Stimulated activated naive CD8-positive, alpha-beta T cell treated with anti-CD3 and anti-CD28 coated beads, Interleukin-15, amount 100 ng/mL, for 72 hours (primary cell): ENCODE data around the gene DYRK4.

ENCODE experiments used
- ATAC-seq: fragments of 150-1000 bp; cut with Tn5 transposase; 2 replicates; pipeline ENCODE4 v1.10.0; 2021; ENCODE audit warnings: mild to moderate bottlenecking, moderate library complexity
- DNase-seq, 2 donors: peaks; one replicate each; pipeline ENCODE4 v3.0.0; 2021 to 2022
- H3K27ac Mint-ChIP-seq, 2 donors: one replicate each; pipeline ENCODE4 v1.8.0; 2022; ENCODE audit warnings: mild to moderate bottlenecking in 2 of 2, mixed read lengths in 2 of 2, moderate library complexity in 2 of 2
- H3K27me3 Mint-ChIP-seq: one replicate; pipeline ENCODE4 v1.8.0; 2022; ENCODE audit warnings: mixed read lengths
- H3K4me1 Mint-ChIP-seq: one replicate; pipeline ENCODE4 v1.8.0; 2022; ENCODE audit warnings: mild to moderate bottlenecking, mixed read lengths
- H3K4me3 Mint-ChIP-seq, 2 donors: one replicate each; pipeline ENCODE4 v1.8.0; 2022; ENCODE audit warnings: mild to moderate bottlenecking in 2 of 2, mixed read lengths in 2 of 2, moderate library complexity in 1 of 2
- H3K9me3 Mint-ChIP-seq, 2 donors: one replicate each; pipeline ENCODE4 v1.8.0; 2022; ENCODE audit warnings: mixed read lengths in 2 of 2

The DYRK4 gene

GRCh38 chr12:4552191-4552590 is 9.8 kb upstream of the DYRK4 start:
- no peak for ATAC-seq
- no peak overlapping the region for H3K4me3 Mint-ChIP-seq
- H3K4me1 Mint-ChIP-seq, result no peaks in the 10 kb centered on the region
- H3K9me3 Mint-ChIP-seq, result no peaks in the 10 kb centered on the region
- no peak overlapping the region for H3K27ac Mint-ChIP-seq
- no peaks in the 10 kb centered on the region for H3K27me3 Mint-ChIP-seq
- DNase-seq, result no peak

- Mint-ChIP-seq H3K9me3 (no peaks in the 10 kb centered on the region), H3K27ac (no peak overlapping the region), H3K4me1 (no peaks in the 10 kb centered on the region), H3K27me3 (no peaks in the 10 kb centered on the region), H3K4me3 (no peak overlapping the region)
- DNase-seq (no peak), ATAC-seq (no peak)
Observed at GRCh38 chr12:4553943-4554342, 8.1 kb upstream of the DYRK4 start.

- no peak for DNase-seq
- no peaks in the 10 kb centered on the region for H3K9me3 Mint-ChIP-seq
- no peaks in the 10 kb centered on the region for H3K4me1 Mint-ChIP-seq
- H3K4me3 Mint-ChIP-seq, result no peak overlapping the region
- no peaks in the 10 kb centered on the region for H3K27me3 Mint-ChIP-seq
- ATAC-seq, result no peak
- H3K27ac Mint-ChIP-seq, result no peak overlapping the region
Observed at GRCh38 chr12:4555804-4556203, 6.2 kb upstream of the DYRK4 start.

- no peak for ATAC-seq
- DNase-seq, result no peak
- H3K9me3 Mint-ChIP-seq, result no peaks in the 10 kb centered on the region
- no peak overlapping the region for H3K4me3 Mint-ChIP-seq
- H3K27me3 Mint-ChIP-seq, result peaks cover 2% of the 10 kb centered on the region
- H3K27ac Mint-ChIP-seq, result peak overlapping the region in 1 of 2 donors; percentile 5
- H3K4me1 Mint-ChIP-seq, result peaks cover under 1% of the 10 kb centered on the region
Observed at GRCh38 chr12:4556735-4557530, 5.1 kb upstream of the DYRK4 start.

- Mint-ChIP-seq H3K4me3 (no peak overlapping the region), H3K4me1 (peaks cover 6% of the 10 kb centered on the region), H3K27me3 (peaks cover 8% of the 10 kb centered on the region), H3K9me3 (no peaks in the 10 kb centered on the region), H3K27ac (no peak overlapping the region)
- ATAC-seq (no peak), DNase-seq (no peak)
Observed at GRCh38 chr12:4557586-4557985, 4.4 kb upstream of the DYRK4 start.

GRCh38 chr12:4558171-4558570 is 3.8 kb upstream of the DYRK4 start:
- H3K4me1 Mint-ChIP-seq, result peaks cover 6% of the 10 kb centered on the region
- no peak for ATAC-seq
- no peak overlapping the region for H3K4me3 Mint-ChIP-seq
- no peak for DNase-seq
- no peak overlapping the region for H3K27ac Mint-ChIP-seq
- no peaks in the 10 kb centered on the region for H3K9me3 Mint-ChIP-seq
- peaks cover 14% of the 10 kb centered on the region for H3K27me3 Mint-ChIP-seq

- peaks cover 11% of the 10 kb centered on the region for H3K4me1 Mint-ChIP-seq
- peaks cover 40% of the 10 kb centered on the region for H3K27me3 Mint-ChIP-seq
- ATAC-seq (no peak), DNase-seq (no peak)
- no peaks in the 10 kb centered on the region for H3K9me3 Mint-ChIP-seq
- no peak overlapping the region for H3K27ac Mint-ChIP-seq
- H3K4me3 Mint-ChIP-seq, result no peak overlapping the region
Observed at GRCh38 chr12:4563336-4563735, 1.3 kb downstream of the DYRK4 start.

GRCh38 chr12:4564818-4565217 is 2.8 kb downstream of the DYRK4 start:
- H3K4me1 Mint-ChIP-seq, result peaks cover 11% of the 10 kb centered on the region
- H3K4me3 Mint-ChIP-seq, result peak overlapping the region in 1 of 2 donors; percentile 7
- no peak overlapping the region for H3K27ac Mint-ChIP-seq
- no peak for DNase-seq
- no peaks in the 10 kb centered on the region for H3K9me3 Mint-ChIP-seq
- ATAC-seq, result no peak
- H3K27me3 Mint-ChIP-seq, result peaks cover 40% of the 10 kb centered on the region

GRCh38 chr12:4566474-4566873 is 4.5 kb downstream of the DYRK4 start:
- Mint-ChIP-seq H3K27ac (no peak overlapping the region), H3K9me3 (no peaks in the 10 kb centered on the region), H3K4me3 (no peak overlapping the region), H3K4me1 (peaks cover 11% of the 10 kb centered on the region), H3K27me3 (peaks cover 40% of the 10 kb centered on the region)
- DNase-seq, result no peak
- ATAC-seq, result no peak

- H3K27me3 Mint-ChIP-seq, result peaks cover 35% of the 10 kb centered on the region
- DNase-seq (no peak), ATAC-seq (no peak)
- no peaks in the 10 kb centered on the region for H3K9me3 Mint-ChIP-seq
- H3K27ac Mint-ChIP-seq, result no peak overlapping the region
- H3K4me3 Mint-ChIP-seq, result no peak overlapping the region
- peaks cover 7% of the 10 kb centered on the region for H3K4me1 Mint-ChIP-seq
Observed at GRCh38 chr12:4567073-4567881, 5.3 kb downstream of the DYRK4 start.

GRCh38 chr12:4569261-4569660 is 7.3 kb downstream of the DYRK4 start:
- Mint-ChIP-seq H3K4me3 (no peak overlapping the region), H3K4me1 (peaks cover 5% of the 10 kb centered on the region), H3K9me3 (no peaks in the 10 kb centered on the region), H3K27me3 (peaks cover 19% of the 10 kb centered on the region), H3K27ac (no peak overlapping the region)
- DNase-seq (no peak), ATAC-seq (no peak)

- H3K27me3 Mint-ChIP-seq, result no peaks in the 10 kb centered on the region
- no peak overlapping the region for H3K4me3 Mint-ChIP-seq
- DNase-seq (no peak), ATAC-seq (no peak)
- no peaks in the 10 kb centered on the region for H3K4me1 Mint-ChIP-seq
- H3K9me3 Mint-ChIP-seq, result no peaks in the 10 kb centered on the region
- H3K27ac Mint-ChIP-seq, result no peak overlapping the region
Observed at GRCh38 chr12:4572680-4573079, 10.7 kb downstream of the DYRK4 start.

GRCh38 chr12:4579305-4580102 is 17.5 kb downstream of the DYRK4 start:
- DNase-seq (no peak), ATAC-seq (no peak)
- H3K4me3 Mint-ChIP-seq, result no peak overlapping the region
- H3K9me3 Mint-ChIP-seq, result no peaks in the 10 kb centered on the region
- H3K27me3 Mint-ChIP-seq, result peaks cover 16% of the 10 kb centered on the region
- no peak overlapping the region for H3K27ac Mint-ChIP-seq
- H3K4me1 Mint-ChIP-seq, result no peaks in the 10 kb centered on the region

GRCh38 chr12:4580281-4580688 is 18.3 kb downstream of the DYRK4 start:
- Mint-ChIP-seq H3K4me1 (no peaks in the 10 kb centered on the region), H3K27ac (no peak overlapping the region), H3K27me3 (peaks cover 16% of the 10 kb centered on the region), H3K9me3 (no peaks in the 10 kb centered on the region), H3K4me3 (no peak overlapping the region)
- no peak for DNase-seq
- ATAC-seq, result no peak

GRCh38 chr12:4584281-4584680 is 22.3 kb downstream of the DYRK4 start:
- ATAC-seq (no peak), DNase-seq (no peak)
- Mint-ChIP-seq H3K9me3 (no peaks in the 10 kb centered on the region), H3K27ac (no peak overlapping the region), H3K4me3 (no peak overlapping the region), H3K4me1 (no peaks in the 10 kb centered on the region), H3K27me3 (peaks cover 23% of the 10 kb centered on the region)

GRCh38 chr12:4584896-4585295 is 22.9 kb downstream of the DYRK4 start:
- Mint-ChIP-seq H3K27ac (no peak overlapping the region), H3K4me1 (no peaks in the 10 kb centered on the region), H3K9me3 (no peaks in the 10 kb centered on the region), H3K27me3 (peaks cover 23% of the 10 kb centered on the region), H3K4me3 (no peak overlapping the region)
- no peak for DNase-seq
- no peak for ATAC-seq
